BE2C (cell line): Measurements from ENCODE around the gene TOM1.

ENCODE experiments used
- DNase-seq: peaks from one replicate; pipeline ENCODE4 v3.0.0-alpha.2; 2020
- H3K27me3 ChIP-seq: fragments of 250-450 bp; sonication (Bioruptor Pico); 2 replicates; pipeline ENCODE4 v1.5.1; 2020; ENCODE audit warnings: mild to moderate bottlenecking
- H3K36me3 ChIP-seq: fragments of 250-450 bp; sonication (Bioruptor Pico); 2 replicates; pipeline ENCODE4 v1.5.1; 2020; ENCODE audit warnings: mild to moderate bottlenecking
- H3K4me1 ChIP-seq: fragments of 250-450 bp; sonication (Bioruptor Pico); 2 replicates; pipeline ENCODE4 v1.5.1; 2020
- H3K4me3 ChIP-seq: 2 replicates; pipeline ENCODE4 v1.5.1; 2011; ENCODE audit warnings: low read depth, low read length
- H3K9me3 ChIP-seq: fragments of 250-450 bp; sonication (Bioruptor Pico); 2 replicates; pipeline ENCODE4 v1.5.1; 2020
- TF ChIP-seq, protein P1 (sequence below): IDR thresholded peaks from 2 replicates; pipeline ENCODE4 v1.5.1; 2012; ENCODE audit warnings: mild to moderate bottlenecking, low read depth, low read length

TOM1 gene

DNA sequence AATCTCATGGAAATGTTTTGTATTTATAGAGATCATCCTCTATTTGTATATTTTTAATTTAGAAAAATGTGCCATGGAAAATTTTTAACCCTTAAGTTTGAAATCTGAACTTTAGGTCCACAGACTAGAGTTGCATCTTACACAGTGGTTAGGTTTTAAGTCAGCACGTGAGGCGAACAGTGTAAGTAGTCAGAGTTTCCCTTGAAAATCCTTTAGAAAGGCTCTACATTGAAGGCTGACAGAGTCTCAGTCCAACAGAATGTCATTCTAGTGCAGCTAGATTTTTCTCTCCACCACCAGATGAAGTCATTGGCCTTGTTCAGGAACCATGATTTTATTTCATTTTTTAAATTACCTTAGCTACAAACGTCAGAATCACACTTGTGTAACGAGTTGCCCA, 23.7 kb upstream of the TOM1 start:
- DNase-seq, result no peak
- no peaks in the 10 kb centered on the region for H3K27me3 ChIP-seq
- no peaks in the 10 kb centered on the region for H3K9me3 ChIP-seq
- H3K4me3 ChIP-seq, result no peak overlapping the region
- TF ChIP-seq, protein P1, sequence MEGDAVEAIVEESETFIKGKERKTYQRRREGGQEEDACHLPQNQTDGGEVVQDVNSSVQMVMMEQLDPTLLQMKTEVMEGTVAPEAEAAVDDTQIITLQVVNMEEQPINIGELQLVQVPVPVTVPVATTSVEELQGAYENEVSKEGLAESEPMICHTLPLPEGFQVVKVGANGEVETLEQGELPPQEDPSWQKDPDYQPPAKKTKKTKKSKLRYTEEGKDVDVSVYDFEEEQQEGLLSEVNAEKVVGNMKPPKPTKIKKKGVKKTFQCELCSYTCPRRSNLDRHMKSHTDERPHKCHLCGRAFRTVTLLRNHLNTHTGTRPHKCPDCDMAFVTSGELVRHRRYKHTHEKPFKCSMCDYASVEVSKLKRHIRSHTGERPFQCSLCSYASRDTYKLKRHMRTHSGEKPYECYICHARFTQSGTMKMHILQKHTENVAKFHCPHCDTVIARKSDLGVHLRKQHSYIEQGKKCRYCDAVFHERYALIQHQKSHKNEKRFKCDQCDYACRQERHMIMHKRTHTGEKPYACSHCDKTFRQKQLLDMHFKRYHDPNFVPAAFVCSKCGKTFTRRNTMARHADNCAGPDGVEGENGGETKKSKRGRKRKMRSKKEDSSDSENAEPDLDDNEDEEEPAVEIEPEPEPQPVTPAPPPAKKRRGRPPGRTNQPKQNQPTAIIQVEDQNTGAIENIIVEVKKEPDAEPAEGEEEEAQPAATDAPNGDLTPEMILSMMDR, result no peak
- H3K4me1 ChIP-seq, result peaks cover 6% of the 10 kb centered on the region; the same call in 1 of the 2 replicates
- H3K36me3 ChIP-seq, result peaks cover 21% of the 10 kb centered on the region

DNA sequence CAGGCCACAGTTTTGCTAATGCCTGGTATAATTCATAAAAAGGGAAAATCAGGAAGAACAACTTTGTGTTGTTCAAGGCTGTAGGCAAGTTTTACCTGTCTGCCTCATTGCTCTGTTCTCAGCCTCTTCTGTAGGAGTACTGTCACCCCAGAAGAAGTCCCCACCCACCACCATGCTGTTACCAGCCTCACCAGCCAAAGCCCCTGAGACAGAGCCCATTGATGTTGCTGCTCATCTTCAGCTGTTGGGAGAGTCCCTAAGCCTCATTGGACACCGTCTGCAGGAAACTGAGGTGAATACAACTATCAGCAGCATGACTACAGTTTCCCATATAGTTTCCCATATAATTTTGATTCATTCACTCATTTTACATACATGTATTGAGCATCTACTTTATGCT, 11.6 kb upstream of the TOM1 start:
- H3K27me3 ChIP-seq, result no peaks in the 10 kb centered on the region
- TF ChIP-seq, protein P1, result no peak
- H3K9me3 ChIP-seq, result no peaks in the 10 kb centered on the region
- H3K4me1 ChIP-seq, result no peaks in the 10 kb centered on the region
- H3K4me3 ChIP-seq, result no peak overlapping the region
- DNase-seq, result no peak
- peaks cover 74% of the 10 kb centered on the region for H3K36me3 ChIP-seq

DNA sequence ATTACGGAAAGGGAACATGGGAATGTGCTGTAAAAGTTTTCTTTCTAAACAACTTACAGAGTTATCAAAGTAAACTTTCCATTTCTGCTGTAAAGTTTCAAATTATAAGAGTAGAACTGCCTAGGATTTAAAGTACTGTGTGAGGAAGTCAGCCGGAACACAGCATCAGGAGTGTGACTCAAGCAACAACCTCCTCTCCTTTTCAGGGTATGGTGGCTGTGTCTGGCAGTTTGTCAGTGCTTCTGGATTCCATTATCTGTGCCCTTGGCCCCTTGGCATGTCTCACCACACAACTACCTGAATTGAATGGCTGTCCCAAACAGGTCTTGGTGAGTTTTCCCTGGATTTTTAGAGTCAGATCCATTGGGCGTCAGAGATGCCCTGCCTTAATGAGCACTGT, 6.9 kb upstream of the TOM1 start:
- TF ChIP-seq, protein P1, result no peak
- no peaks in the 10 kb centered on the region for H3K9me3 ChIP-seq
- H3K4me1 ChIP-seq, result no peaks in the 10 kb centered on the region
- no peaks in the 10 kb centered on the region for H3K27me3 ChIP-seq
- peaks cover 55% of the 10 kb centered on the region for H3K36me3 ChIP-seq
- DNase-seq, result no peak
- no peak overlapping the region for H3K4me3 ChIP-seq

DNA sequence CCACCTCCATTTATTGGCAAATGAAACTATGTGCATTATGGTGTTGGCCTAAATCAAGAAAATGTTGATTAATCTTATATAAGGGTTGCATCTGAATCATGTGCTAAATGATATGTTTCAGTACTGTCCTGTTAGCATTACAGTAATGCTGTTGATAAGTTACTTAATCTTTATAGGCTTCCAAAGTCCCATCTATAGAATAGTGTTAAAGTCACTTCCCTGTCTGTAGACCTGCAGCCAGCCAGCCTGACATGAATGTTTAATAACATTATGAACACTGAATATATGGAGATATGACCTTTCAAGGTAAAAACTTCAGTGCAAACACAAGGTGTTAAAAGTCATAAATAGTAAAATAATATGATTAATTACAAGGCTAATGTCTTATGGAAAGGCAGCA, 3.6 kb upstream of the TOM1 start:
- Histone ChIP-seq H3K36me3 (peaks cover 27% of the 10 kb centered on the region), H3K27me3 (no peaks in the 10 kb centered on the region), H3K4me1 (no peaks in the 10 kb centered on the region; the same call in 1 of the 2 replicates), H3K4me3 (no peak overlapping the region), H3K9me3 (no peaks in the 10 kb centered on the region)
- TF ChIP-seq, protein P1, result no peak
- DNase-seq, result no peak

DNA sequence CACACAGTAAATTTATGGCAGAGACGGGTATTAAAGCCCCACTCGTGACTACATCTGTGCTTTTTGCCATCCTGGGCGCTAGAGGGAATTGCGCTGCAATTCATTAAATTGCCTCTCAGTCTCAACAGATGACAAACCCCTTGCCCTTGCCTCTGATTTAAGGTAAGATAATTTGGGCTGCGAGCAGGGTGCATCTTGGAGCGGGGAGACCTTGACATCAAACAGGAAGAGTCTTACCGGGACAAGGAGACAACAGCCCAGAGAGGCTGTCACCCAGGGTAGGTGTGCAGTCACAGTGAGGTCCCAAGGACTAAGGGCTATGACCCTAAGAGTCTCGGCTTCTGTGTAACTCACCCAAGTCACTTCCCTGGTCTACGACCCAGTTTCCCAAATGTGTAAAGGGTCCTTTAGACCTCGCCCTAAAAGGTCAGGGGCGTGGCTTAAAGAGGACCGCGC, 449 bp upstream of the TOM1 start:
- no peaks in the 10 kb centered on the region for H3K27me3 ChIP-seq
- TF ChIP-seq, protein P1, result 0 out of 2 replicates have a peak, but pooled peaks have one; percentile 13
- peak; percentile 28 for DNase-seq
- H3K36me3 ChIP-seq, result peaks cover 2% of the 10 kb centered on the region
- H3K4me1 ChIP-seq, result no peaks in the 10 kb centered on the region; the same call in 1 of the 2 replicates
- peak overlapping the region; percentile 89 for H3K4me3 ChIP-seq
- no peaks in the 10 kb centered on the region for H3K9me3 ChIP-seq

DNA sequence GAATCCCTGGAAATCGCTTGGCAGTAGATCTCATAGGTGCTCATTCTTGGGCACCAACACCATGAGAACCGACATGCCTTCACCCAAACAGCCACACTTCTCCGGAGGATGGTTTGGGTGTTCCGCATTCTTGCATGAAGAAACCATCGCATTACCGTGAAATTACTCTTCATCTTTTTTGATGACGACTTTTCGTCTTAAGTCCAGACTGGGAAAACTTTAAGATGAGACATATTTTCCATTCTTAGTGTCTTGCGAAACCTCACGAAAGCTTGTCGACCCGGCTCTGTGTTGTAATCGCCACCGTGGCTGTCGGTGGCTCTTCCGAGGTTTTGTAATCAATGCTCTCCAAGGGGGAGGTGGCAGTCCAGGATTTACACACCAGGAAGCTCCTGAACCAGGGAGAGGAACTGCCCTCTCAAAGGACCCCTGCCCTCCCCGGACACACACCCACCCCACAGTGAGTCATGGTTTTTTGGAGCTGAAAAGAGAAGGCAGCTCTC, 1.7 kb downstream of the TOM1 start:
- DNase-seq, result no peak
- Histone ChIP-seq H3K4me1 (no peaks in the 10 kb centered on the region; the same call in none of the 2 replicates), H3K4me3 (no peak overlapping the region), H3K36me3 (no peaks in the 10 kb centered on the region), H3K9me3 (no peaks in the 10 kb centered on the region), H3K27me3 (no peaks in the 10 kb centered on the region)
- TF ChIP-seq, protein P1, result no peak
